GM21528 (cell line): ENCODE data around the gene ENOSF1.
"Not testable (repeated sequence)": the region's sequence is repeated elsewhere in the genome, so short reads cannot be mapped to it uniquely, and the experiment has no call there.

ENCODE experiments used
- ATAC-seq: cut with Tn5 transposase; IDR thresholded peaks from one replicate; pipeline ENCODE4 v1.9.1; 2021; ENCODE audit warnings: mild to moderate bottlenecking, moderate library complexity; ENCODE audit not compliant: unreplicated experiment, low FRiP score

The ENOSF1 gene

DNA sequence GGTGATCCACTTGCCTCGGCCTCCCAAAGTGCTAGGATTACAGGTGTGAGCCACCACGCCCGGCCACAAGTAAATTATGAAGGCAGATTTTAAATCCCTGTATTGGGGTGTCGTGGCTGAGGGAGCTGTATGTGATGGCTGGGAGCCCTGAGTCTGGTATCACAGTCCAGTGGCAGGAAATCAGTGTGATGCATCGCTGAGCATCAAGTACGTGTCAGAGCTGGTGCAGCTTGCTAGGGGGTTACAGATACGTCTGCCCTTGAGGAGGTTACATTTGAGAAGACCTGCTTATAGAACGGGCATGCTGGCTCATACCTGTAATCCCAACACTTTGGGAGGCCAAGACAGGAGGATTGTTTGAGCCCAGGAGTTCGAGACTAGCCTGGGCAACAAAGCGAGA is 4.3 kb downstream of the ENOSF1 start:
- ATAC-seq, result no peak

DNA sequence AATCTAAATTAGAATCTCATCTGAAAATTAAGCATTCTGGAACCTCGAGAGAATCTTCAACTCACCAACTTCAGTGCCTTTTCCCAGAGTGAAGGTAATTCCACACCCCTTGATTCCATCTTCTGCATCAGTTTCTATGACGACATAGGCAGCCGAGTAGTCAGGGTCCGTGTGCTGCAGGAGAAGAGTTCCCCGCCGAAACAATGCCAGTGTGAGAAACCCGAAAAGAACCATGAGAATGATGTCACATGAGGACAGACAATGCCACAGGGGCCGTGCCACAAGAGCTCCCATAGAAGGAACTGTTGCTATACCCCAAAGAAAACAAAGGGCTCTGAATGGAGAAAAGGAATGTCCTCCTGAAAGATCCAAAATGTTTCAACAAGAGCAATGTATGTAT is 6.0 kb downstream of the ENOSF1 start:
- no peak for ATAC-seq

DNA sequence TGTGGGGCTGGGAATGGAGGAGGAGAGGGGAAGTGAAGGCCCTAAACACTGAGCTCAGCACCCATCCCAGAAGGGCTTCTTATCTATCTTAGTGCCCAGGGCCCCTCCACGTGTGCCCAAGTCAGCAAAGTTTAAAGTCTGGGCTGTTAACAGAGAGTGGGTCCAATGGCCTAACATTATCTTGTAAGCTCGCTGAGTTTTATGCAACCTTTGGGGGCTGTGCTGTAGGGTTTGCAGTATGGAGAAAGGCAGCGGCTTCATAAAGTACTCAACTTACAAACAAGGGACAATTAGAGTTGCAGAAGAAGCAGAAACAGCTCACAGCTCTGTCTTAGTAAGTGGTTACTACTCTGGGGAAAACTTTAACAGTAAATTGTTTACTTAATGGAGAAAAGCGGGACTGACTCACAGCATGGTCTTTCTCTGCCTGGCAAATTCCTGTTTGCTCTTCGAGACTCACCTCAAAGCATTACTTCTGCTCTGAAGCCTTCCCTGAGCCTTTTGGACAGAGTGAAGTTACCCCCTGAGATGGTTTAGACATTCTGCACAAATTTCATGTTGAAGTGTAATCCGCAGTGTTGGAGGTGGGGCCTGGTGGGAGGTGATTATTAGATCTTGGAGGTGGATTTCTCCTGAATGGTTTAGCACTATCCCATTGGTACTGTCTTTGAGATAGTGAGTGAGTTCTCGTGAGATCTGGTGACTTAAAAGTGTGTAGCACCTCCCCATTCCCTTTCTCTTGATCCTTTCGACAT is 9.0 kb downstream of the ENOSF1 start:
- ATAC-seq, result no peak

DNA sequence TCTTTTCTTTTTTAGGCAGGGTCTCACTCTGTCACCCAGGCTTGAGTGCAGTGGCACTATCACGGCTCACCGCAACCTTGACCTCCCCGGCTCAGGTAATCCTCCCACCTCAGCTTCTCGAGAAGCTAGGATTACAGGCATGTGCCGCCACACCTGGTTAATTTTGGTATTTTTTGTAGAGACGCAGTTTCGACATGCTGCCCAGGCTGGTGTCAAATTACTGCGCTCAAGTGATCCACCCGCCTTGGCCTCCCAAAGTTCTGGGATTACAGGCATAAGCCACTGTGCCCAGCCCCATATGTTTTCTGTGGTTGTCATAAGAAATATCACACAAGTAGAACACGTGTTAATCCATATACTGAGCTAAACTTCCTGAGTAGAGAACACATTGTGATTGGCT is 14.6 kb downstream of the ENOSF1 start:
- no peak for ATAC-seq

DNA sequence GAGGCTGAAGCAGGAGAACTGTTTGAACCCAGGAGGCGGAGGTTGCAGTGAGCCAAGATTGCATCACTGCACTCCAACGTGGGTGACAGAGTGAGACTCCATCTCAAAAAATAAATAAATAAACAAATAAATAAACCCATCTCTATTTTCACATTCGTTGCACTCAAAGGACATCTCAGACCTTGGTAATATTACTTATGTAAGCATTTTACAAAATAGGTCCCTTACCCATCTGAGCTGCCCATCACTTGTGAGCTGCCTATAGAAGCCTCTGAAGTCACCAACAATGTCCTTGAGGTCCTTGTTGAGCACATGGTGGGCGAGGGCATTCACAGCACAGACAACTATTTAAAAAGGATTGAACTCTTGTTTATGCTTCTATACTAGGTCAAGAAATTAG is 15.4 kb downstream of the ENOSF1 start:
- ATAC-seq, result no peak

DNA sequence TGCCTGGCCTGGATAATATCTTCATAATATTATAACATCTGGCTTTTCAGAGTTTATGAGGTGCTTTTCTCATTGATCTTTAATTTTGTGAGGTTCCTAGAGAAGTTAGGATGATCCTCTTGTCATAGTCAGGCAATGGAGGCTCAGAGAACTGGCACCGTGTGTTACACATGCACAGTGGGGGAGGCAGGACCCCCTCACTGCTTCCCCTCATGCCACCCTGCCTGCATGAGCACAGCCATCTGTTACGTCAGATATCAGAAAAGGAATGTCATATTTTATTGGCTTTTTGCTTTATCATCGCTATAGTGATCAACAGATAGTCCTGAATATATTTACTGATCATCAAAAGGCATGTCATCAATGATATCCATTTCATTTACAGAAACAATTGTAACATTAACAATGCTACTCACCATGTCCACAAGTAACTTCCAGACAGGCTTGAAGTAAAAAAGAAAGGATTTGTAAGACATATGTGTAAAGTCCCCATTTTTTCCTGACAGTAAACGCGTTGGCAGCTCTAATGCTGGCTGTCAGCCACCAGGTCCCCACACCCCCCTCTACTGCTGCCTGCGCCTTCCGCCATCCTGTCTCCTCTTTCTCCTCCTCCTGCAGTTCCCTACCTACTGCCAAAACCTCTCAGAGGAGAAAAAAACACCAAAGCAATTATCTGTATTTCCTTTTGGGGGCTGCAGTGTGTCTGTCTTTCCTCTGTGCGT is 18.8 kb downstream of the ENOSF1 start:
- no peak for ATAC-seq

DNA sequence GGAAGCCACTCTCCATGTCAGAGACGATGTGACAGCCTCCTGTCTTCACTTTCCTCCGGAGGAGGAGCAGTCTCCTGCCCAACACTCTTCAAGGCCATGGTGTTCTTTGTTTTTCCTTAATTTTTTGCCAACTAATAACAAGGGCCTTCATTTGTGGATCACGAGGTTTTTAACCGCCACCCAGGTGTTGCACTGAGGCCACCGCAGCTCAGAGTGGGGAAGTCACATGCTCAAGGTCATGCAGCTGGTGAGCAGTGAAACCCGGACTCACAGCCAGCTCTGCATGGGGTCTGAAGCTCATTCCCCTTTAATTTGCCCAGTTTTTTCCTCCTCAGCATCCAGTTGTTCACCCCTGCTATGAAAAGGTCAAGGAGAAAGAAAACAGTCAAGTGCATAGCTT is 19.6 kb downstream of the ENOSF1 start:
- no peak for ATAC-seq

DNA sequence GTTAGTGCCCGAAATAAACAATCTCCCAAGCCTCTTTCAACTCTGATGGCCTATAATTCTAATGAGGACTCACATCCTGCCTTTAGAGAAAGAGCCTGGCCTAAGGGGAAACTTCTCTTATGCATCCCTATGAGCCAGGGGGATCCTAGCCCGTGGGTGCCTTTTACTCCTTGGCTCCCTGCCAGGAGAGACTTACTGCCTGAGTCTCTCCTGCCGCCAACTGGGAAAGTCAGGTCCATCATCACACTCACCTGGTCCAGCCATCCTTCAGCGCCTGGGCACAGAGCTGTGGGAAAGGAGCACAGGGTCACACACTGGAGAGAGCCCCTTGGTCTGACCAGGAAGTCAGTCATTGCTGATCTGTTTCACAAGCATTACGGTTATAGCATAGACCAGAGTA is 24.1 kb downstream of the ENOSF1 start:
- no peak for ATAC-seq

DNA sequence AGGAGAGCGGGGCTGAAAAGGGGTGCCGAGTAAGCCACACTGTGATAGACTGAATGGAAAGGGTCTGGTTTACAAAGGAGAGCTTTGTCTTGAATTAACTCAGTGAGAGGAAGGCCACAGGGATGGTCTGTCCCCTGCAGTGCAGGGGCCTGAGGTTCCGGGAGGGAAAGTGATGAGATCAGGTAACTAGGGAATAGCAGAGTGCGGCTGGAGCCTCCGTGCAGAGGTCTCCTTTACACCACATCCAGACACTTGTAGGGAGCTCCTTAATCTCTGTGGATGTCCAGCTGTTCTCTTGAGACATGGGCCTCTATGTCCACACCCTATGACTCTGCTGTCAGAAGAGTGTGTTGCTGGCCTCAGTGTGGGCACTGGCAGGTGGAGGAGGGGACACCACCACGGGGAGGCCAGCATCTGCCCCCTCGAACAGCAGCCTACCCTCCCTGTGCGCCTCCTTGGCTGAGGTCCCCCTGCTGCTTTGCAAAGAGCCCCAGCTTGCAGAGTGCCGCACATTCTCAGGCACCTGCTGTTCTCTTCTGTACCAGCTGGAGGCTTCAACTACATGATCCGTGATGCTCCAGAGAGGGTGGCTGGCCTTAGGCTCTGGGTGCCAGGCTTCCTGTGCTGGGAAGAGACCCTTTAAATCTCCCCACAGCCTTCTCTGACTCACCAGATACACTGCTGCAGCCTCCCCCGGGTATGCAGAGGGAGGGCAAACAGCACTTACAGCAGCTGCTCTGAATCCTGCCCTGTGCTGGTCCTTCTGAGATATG is 25.9 kb downstream of the ENOSF1 start:
- no peak for ATAC-seq

DNA sequence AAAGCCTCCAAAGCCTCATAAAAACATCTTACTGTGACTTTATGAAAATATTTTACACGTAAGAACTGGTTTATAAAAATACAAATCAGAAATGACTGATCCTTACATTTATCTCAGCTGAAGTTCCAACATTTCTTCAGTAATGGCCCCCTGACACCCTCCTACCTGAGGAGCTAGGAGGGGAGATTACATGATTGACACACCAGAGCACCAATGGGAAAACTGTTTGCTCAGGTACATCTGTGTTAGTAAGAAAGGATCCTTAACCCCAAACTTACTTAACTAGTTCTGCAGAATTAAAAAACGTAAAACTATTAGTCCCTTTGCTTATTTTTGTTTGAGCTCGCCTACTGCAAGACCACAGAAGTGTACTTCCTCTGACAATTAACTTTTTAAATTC is 27.0 kb downstream of the ENOSF1 start:
- ATAC-seq, result no peak

DNA sequence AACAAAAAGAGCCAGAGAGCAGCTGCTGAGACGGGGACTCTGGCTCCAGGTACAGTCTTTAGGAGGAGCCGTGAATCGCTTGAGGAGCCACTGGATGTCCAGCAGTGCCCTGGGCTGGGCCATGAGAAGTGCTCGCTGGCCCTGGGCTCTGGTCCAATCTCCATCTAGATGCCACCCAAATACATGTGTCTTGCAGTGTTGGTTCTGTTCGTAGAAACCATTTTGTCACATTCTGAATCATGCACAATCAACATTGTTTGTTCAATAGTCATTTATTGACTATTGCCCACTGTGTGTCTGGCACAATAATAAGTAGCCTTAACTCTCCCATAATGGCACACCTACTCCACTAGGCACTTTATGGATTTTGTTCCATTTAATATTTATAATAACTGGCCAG is 28.9 kb downstream of the ENOSF1 start:
- ATAC-seq, result no peak

DNA sequence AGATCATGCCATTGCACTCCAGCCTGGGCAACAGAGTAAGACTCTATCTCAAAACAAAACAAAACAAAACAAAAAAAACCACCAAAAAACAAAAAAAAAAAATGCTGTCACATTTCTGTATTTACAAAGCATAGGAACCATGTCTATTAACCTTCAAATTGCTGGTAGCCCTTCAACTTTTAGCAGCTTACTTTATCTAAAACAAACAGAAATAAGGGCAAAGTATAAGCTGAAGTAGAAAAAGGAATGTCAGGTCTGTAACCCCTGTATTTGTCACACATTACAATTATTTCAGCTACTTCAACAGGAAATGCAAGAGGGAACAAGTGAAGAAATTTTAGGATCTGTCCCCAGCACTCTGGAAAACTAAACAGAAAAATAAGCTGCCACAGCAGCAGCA is 29.6 kb downstream of the ENOSF1 start:
- ATAC-seq, result no peak

DNA sequence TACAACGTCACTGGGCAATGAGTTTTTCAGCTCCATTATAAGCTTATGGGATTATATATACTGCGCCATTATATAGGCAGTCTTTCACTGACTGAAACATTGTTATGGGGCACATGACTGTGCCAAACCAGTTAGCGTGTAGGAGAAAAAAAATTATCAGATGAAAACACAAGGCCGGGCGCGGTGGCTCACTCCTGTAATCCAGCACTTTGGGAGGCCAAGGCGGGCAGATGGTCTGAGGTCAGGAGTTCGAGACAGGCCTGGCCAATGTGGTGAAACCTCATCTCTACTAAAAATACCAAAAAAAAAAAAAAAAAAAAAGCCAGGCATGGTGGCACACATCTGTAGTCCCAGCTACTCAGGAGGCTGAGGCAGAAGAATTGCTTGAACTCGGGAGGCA is 30.0 kb downstream of the ENOSF1 start:
- not testable (repeated sequence) for ATAC-seq

DNA sequence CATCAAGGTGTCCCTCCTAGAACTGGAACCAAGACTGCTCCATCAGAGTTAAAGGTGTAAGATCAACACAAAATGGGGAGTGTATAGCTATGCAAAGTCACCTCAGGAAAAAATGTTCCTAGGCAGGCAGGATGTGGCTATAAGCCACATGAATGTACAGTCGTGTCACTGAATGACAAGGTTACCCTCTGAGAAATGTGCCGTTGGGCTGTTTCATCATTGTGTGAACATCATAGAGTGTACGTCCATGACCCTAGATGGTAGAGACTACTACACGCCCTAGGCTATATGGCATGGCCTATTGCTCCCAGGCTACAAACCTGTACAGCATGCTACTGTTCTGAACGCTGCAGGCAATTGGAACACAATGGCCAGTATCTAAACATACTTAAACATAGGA is 30.4 kb downstream of the ENOSF1 start:
- ATAC-seq, result no peak

DNA sequence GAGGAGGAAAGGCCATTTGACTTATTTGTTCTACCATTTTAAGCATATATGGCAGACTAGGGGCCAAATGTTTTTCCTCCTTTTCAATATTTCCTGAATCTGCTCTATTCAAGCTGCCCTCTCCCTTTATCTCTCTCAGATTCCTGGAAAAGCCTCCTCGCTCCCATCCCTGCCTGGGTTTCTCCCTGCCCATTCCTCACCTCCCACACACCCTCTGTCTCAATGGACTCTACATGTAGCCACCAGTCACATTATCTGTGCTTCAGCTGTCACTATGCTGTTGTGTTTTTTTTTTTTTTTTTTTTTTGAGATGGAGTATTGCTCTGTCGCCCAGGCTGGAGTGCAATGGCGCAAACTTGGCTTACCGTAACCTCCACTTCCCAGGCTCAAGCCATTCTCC is 32.0 kb downstream of the ENOSF1 start:
- ATAC-seq, result no peak

DNA sequence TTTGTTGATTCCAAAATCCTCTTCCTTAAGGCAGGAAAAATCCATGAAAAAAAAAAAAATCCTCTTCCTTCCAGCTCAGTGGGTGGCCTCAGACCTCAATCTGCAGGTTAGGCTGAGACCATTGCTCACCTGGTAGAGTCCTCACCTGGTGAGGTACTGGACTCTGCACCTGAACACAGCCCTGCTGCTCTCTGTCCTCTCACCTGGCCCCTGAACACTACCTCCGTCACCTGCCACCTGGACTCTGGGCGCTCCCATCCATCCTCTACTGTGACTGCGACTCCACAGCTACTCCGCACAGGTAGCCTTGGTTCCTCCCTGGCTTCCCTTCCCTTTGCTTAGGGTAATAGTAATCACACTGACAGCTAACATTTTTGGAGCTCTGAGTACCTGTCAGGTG is 32.9 kb downstream of the ENOSF1 start:
- no peak for ATAC-seq

DNA sequence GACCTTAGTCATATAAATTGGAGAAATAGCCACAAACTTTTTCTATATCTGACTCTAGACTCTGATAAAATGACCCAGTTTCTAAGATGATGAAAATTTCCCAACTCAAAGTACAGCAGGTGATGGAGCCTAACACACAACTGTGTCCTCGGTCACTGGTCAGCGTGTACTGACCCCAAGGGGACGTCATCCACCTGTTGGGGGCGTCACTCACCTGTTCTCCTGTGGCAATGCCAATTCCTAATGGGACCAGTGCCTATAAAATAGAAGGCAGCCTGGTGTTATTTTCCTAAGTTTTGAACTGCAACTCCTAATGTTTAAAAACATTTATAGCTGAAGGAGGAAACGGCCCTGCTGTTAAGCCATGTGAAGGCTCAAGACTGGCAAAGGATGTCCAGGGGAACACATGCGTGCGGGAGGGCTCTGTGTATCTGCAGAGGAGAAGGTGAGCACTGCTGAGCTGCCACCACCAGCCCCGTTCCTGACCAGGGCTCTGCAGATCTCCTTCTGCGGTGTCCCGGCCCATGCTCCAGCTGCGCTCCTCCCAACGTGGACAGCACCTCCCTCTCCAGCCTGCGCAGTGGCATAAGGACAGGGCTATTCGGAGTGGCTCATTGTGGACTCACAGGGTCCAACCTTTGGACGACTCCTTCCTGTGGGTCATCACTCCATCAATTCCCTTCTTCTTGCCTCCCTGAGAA is 33.8 kb downstream of the ENOSF1 start:
- no peak for ATAC-seq

DNA sequence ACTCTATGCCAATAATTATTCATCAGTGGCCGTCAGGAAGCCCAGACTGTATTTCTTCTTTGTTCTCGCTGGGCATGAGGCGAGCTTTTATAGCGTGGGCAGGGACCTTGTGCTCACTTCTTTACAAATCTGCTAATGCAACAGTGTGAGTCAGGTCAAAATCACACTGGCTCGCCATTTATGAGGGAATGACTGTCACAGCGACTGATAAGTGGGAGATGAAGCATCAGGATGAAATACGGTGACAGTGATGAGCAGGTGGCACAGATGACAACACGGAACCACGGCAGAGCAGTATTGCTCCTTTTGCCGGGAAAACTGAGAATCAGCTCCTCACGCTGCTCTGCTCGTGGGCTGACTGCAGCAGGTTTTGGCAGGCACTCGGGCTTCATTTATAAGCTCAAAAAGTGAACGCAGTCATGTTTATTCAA is 34.5 kb downstream of the ENOSF1 start:
- no peak for ATAC-seq

DNA sequence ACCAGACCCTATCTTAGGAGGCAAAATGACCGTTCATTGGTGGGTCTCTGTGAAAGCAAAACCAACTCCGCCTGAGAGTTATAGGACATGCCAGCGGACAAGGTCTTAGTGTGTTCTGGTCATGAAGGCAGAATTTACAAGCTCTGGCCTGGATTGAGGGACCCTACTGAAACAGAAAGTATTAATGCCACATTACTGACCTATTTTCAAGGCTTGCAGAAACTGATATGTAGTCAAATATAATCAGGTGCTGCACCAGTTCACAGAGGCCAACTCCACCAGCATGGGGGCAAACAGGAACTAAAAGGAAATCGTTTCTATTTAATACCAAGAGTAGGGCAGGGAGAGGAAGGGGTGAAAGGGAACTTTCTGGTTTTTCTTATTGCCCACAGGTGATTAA is 35.3 kb downstream of the ENOSF1 start:
- no peak for ATAC-seq

DNA sequence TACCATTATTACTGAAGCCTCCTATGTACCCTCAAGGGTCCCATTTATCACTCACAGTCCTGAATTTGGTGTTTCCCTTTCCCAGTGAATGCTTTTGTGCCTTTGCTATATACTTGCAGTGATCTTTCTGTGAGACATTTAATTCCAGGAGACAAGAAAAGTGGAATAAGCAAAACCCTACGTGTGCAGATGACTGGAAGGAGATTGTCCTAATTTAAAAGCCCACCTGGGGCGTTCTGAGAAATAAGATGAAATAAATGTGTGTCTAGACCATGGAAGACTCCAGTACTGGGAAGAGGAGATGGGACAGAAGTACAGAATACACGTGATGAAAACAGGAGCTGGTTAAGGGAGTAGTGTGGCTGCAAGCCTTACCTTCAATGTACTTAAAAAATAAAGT is 35.7 kb downstream of the ENOSF1 start:
- no peak for ATAC-seq

DNA sequence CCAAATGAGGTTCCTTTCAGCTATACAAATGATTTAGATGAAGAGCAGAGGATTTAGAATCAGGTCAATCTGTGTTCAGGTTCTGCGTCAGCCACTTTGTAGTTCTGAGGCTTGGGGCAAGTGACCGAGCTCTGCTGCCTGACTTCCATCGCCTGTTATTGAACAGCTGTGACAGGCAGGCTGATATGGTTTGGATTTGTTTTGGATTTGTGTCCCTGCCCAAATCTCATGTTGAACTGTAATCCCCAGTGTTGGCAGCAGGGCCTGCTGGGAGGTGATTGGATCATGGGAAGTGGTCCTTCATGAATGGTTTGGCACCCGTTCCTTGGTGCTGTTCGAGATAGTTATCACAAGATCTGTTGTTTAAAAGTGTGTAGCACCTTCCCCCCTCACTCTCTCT is 36.4 kb downstream of the ENOSF1 start:
- no peak for ATAC-seq
